ENCODE results near the gene FBXL7.

DNA sequence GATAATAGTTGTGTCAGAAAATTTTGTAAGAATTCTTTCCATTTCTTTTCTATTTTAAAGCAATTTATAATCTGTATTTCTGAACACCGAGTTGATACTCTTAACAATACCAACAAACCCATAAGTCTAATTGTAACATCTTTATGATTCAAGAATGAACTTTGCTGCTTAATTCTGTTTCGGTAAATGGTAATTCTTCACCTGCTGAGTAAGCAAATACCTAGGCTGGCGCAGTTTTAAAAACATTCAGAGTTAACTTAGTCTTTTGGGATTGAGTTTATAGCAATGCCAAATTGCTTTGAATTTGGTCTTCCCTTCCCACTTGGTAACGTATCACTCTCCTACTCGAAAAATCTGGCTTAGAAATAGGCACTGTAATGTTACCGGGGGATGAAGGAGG, 456.6 kb downstream of the FBXL7 start:
- no peak for TF ChIP-seq CEBPB (IDR thresholded peaks at IDR 0.05)
- TF ChIP-seq NFIC (IDR thresholded peaks at IDR 0.05) = no peak
- TF ChIP-seq RAD21 (IDR thresholded peaks at IDR 0.05; ENCODE audit: low read depth) = no peak
- TF ChIP-seq, protein P1, sequence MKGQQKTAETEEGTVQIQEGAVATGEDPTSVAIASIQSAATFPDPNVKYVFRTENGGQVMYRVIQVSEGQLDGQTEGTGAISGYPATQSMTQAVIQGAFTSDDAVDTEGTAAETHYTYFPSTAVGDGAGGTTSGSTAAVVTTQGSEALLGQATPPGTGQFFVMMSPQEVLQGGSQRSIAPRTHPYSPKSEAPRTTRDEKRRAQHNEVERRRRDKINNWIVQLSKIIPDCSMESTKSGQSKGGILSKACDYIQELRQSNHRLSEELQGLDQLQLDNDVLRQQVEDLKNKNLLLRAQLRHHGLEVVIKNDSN (IDR thresholded peaks at IDR 0.05) = no peak
- no peak for TF ChIP-seq TCF12 (IDR thresholded peaks at IDR 0.05; ENCODE audit: low read depth)
- no peak for TF ChIP-seq TEAD4 (IDR thresholded peaks at IDR 0.05)
- TF ChIP-seq FOXM1 (IDR thresholded peaks at IDR 0.05; ENCODE audit: borderline replicate concordance, low read depth) = no peak
- TF ChIP-seq TAF1 (IDR thresholded peaks at IDR 0.05; ENCODE audit: low read depth) = no peak
- TF ChIP-seq YY1 (IDR thresholded peaks at IDR 0.05; ENCODE audit: low read depth) = no peak
- no peak for TF ChIP-seq REST (IDR thresholded peaks at IDR 0.05; ENCODE audit: low read depth)
- TF ChIP-seq EP300 (IDR thresholded peaks at IDR 0.05; ENCODE audit: borderline replicate concordance) = no peak
- TF ChIP-seq CREB1 (IDR thresholded peaks at IDR 0.05; ENCODE audit: low read depth) = no peak
- TF ChIP-seq MAX (IDR thresholded peaks at IDR 0.05) = no peak
- no peak for TF ChIP-seq ZBTB7A (IDR thresholded peaks at IDR 0.05; ENCODE audit: low read depth)

All from Ishikawa (cell line).